NB4 (cell line): ENCODE measurements around the gene RABGGTA.
"Not testable (repeated sequence)": the region's sequence is repeated elsewhere in the genome, so short reads cannot be mapped to it uniquely, and the experiment has no call there.

ENCODE experiments used
- DNase-seq: peaks from one replicate; pipeline ENCODE4 v3.0.0; 2010; ENCODE audit warnings: low read depth
- H3K4me3 ChIP-seq: one replicate; pipeline ENCODE4 v1.5.1; 2011; ENCODE audit warnings: mild to moderate bottlenecking, low read depth, low read length, moderate library complexity
- CTCF ChIP-seq: IDR thresholded peaks from one replicate; pipeline ENCODE4 v1.5.1; 2012; ENCODE audit warnings: low read depth, low read length
- MAX ChIP-seq: IDR thresholded peaks from 2 replicates; pipeline ENCODE4 v1.6.1; 2011; ENCODE audit warnings: low read depth, low read length
- MYC ChIP-seq: IDR thresholded peaks from 2 replicates; pipeline ENCODE4 v1.6.1; 2011; ENCODE audit warnings: low read depth, low read length
- POLR2A ChIP-seq: IDR thresholded peaks from 2 replicates; pipeline ENCODE4 v1.6.1; 2011; ENCODE audit warnings: mild to moderate bottlenecking; ENCODE audit not compliant: insufficient read length; ENCODE audit errors: extremely low read depth

RABGGTA gene

GRCh38 chr14:24219080-24219479 is 52.3 kb downstream of the RABGGTA start:
- no peak for DNase-seq
- no peak overlapping the region for H3K4me3 ChIP-seq
- TF ChIP-seq MYC (no peak), POLR2A (no peak), CTCF (no peak), MAX (no peak)

GRCh38 chr14:24216876-24217275 is 54.5 kb downstream of the RABGGTA start:
- DNase-seq, H3K4me3 ChIP-seq: not testable (repeated sequence)

GRCh38 chr14:24216345-24216699 is 55.1 kb downstream of the RABGGTA start:
- TF ChIP-seq MAX (no peak), CTCF (no peak), MYC (no peak), POLR2A (no peak)
- H3K4me3 ChIP-seq = peak overlapping the region; percentile 79
- no peak for DNase-seq
